Neural cell (in vitro differentiated cells): ENCODE measurements around the gene B3GALNT2. TPM values are rescaled to one million over a fixed set of nuclear protein-coding genes. Genes with fewer than 3 reads are reported as not detected.

Source experiments
- H2AFZ ChIP-seq: fragments of 200-600, 300-800 bp; sonication (generic), shearing (Covaris generic); 2 replicates; pipeline ENCODE4 v1.6.0; 2014; ENCODE audit warnings: low read depth, mild to moderate bottlenecking, antibody characterized with exemption, low read length, moderate library complexity
- H3F3A ChIP-seq: fragments of 200-600 bp; shearing (Covaris generic); 2 replicates; pipeline ENCODE4 v1.6.1; 2016; ENCODE audit warnings: mild to moderate bottlenecking, moderate library complexity, mixed read lengths, antibody characterized with exemption, low read length; ENCODE audit not compliant: insufficient read depth, poor library complexity, severe bottlenecking
- H3K27ac ChIP-seq: fragments of 200-600, 300-800 bp; sonication (generic), shearing (Covaris generic); 2 replicates; pipeline ENCODE4 v1.5.1; 2014; ENCODE audit warnings: mild to moderate bottlenecking, low read length, moderate library complexity
- H3K27me3 ChIP-seq: fragments of 300-800, 200-600 bp; sonication (generic), shearing (Covaris generic); 2 replicates; pipeline ENCODE4 v1.6.0; 2014; ENCODE audit warnings: mild to moderate bottlenecking, low read depth, low read length, moderate library complexity; ENCODE audit not compliant: insufficient read depth
- H3K36me3 ChIP-seq: fragments of 300-800, 200-600 bp; sonication (generic), shearing (Covaris generic); 2 replicates; pipeline ENCODE4 v1.5.1; 2014; ENCODE audit warnings: mild to moderate bottlenecking, antibody characterized with exemption, low read length, moderate library complexity; ENCODE audit not compliant: insufficient read depth
- H3K4me2 ChIP-seq: fragments of 300-800, 200-600 bp; sonication (generic), shearing (Covaris generic); 2 replicates; pipeline ENCODE4 v1.6.0; 2014; ENCODE audit warnings: mild to moderate bottlenecking, low read length
- H3K4me3 ChIP-seq: fragments of 300-800, 200-600 bp; sonication (generic), shearing (Covaris generic); 2 replicates; pipeline ENCODE4 v1.5.1; 2014; ENCODE audit warnings: mild to moderate bottlenecking, low read length, moderate library complexity
- H3K79me2 ChIP-seq: fragments of 200-600 bp; shearing (Covaris generic); replicated peaks from 2 replicates; pipeline ENCODE4 v1.6.0; 2014; ENCODE audit warnings: mild to moderate bottlenecking, low read length, moderate library complexity; ENCODE audit not compliant: insufficient read depth
- H3K9ac ChIP-seq: fragments of 300-800, 200-600 bp; sonication (generic), shearing (Covaris generic); 2 replicates; pipeline ENCODE4 v1.6.1; 2016; ENCODE audit warnings: mild to moderate bottlenecking, low read length, mixed read lengths
- H3K9me2 ChIP-seq: fragments of 200-600 bp; shearing (Covaris generic); 2 replicates; pipeline ENCODE4 v1.6.1; 2016; ENCODE audit warnings: mild to moderate bottlenecking, low read length, mixed read lengths; ENCODE audit not compliant: insufficient read depth
- H3K9me3 ChIP-seq: fragments of 200-600, 300-800 bp; sonication (generic), shearing (Covaris generic); 2 replicates; pipeline ENCODE4 v1.6.1; 2016; ENCODE audit warnings: mild to moderate bottlenecking, mixed run types, low read length, moderate library complexity, mixed read lengths
- H4K20me1 ChIP-seq: fragments of 200-600 bp; shearing (Covaris generic); 2 replicates; pipeline ENCODE4 v1.6.1; 2016; ENCODE audit warnings: mild to moderate bottlenecking, mixed run types; ENCODE audit not compliant: insufficient read depth
- EP300 ChIP-seq: fragments of 450-650 bp; conservative IDR thresholded peaks from 2 replicates; pipeline ENCODE4 v1.6.1; 2014; ENCODE audit warnings: antibody characterized with exemption, mild to moderate bottlenecking, moderate library complexity; ENCODE audit not compliant: poor library complexity, severe bottlenecking
- EZH2 ChIP-seq: fragments of 200-600, 300-800 bp; shearing (Covaris generic), sonication (generic); IDR thresholded peaks from 2 replicates; pipeline ENCODE4 v1.6.1; 2014; ENCODE audit warnings: antibody characterized with exemption, low read length, borderline replicate concordance, mild to moderate bottlenecking; ENCODE audit not compliant: insufficient read depth, poor library complexity, severe bottlenecking
- MXI1 ChIP-seq: fragments of 450-650 bp; conservative IDR thresholded peaks from 2 replicates; pipeline ENCODE4 v1.6.1; 2014; ENCODE audit warnings: antibody characterized with exemption, mild to moderate bottlenecking; ENCODE audit not compliant: poor library complexity, severe bottlenecking
- POLR2AphosphoS5 ChIP-seq: IDR thresholded peaks from 2 replicates; pipeline ENCODE4 v1.6.1; 2012
- RAD21 ChIP-seq: fragments of 450-650 bp; conservative IDR thresholded peaks from 2 replicates; pipeline ENCODE4 v1.6.1; 2014; ENCODE audit warnings: antibody characterized with exemption, mild to moderate bottlenecking, moderate library complexity
- SMC3 ChIP-seq: fragments of 450-650 bp; conservative IDR thresholded peaks from 2 replicates; pipeline ENCODE4 v1.6.1; 2014; ENCODE audit warnings: antibody characterized with exemption, mild to moderate bottlenecking, moderate library complexity; ENCODE audit not compliant: poor library complexity
- TAF1 ChIP-seq: IDR thresholded peaks from 2 replicates; pipeline ENCODE4 v1.6.1; 2012; ENCODE audit warnings: low read depth
- polyA plus RNA-seq: library from polyadenylated mRNA; depleted of rRNA; stranded (reverse); fragments of >200 nt; gene quantifications from 2 replicates; pipeline ENCODE4 v1.2.3, GENCODE V29; 2014
- small RNA-seq, 3 experiments: library from RNA; depleted of rRNA; stranded (forward); fragments of <200 nt; gene quantifications; one replicate each; pipeline ENCODE3, GENCODE V24; 2012
- TF ChIP-seq, protein P1 (sequence below): fragments of 450-650 bp; IDR thresholded peaks from 2 replicates; pipeline ENCODE4 v1.5.1; 2014; ENCODE audit warnings: antibody characterized with exemption, mild to moderate bottlenecking, moderate library complexity; ENCODE audit not compliant: poor library complexity, severe bottlenecking
- TF ChIP-seq, protein P2 (sequence below): IDR thresholded peaks from 2 replicates; pipeline ENCODE4 v1.6.1; 2012; ENCODE audit warnings: borderline replicate concordance

Gene B3GALNT2
- polyA plus RNA-seq, 1 donor from 2014 or later: 29.0 TPM

DNA sequence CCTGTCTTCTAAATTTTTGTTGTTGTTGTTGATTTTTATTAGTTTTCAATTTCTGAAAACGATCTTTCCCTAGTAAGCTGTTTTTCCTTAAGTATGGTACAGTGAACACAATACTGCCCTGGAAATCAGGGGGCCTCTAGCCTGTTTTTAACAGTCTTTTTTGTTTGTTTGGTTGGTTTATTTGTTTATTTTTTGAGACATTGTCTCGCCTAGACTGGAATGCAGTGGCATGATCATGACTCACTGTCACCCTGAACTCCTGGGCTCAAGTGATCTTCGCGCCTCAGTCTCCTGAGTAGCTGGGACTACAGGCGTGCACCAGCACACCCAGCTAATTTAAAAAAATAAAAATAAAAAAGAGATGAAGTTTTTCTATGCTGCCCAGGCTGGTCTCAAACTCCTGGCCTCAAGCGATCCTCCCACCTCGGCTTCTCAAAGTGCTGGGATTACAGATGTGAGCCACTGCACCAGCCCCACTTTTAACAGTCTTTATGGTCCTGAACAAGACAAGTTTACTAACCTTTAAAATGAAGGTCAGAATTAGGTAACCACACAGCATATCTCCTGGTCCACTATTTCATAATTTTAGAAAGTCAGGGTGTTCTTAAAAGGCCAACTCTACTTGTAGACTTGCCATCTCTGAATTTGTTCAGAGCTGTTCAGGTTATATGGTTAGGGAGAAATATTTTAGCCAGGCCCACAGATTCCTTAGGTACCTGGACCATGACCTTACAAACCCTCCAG is 101.6 kb downstream of the B3GALNT2 start (continued):
- TF ChIP-seq EZH2: no peak

DNA sequence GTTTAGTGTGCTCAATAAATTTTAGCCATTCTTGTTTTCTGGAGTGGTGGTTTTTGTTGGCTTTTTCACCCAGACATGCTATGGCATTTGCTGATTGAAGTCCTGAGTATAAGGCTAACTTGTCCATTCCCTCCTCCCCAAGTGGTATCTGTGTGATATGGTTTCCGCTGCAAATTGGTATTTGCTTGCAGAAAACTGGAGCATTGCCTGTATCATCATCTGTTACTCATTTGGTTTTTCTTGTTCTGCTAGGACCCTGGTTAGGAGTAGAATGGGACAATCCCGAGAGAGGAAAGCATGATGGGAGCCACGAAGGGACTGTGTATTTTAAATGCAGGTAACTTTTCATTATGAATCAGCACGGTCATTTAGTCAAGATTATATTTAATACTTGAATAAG is 103.0 kb downstream of the B3GALNT2 start:
- no peak for TF ChIP-seq POLR2AphosphoS5
- TF ChIP-seq RAD21: no peak
- no peak for TF ChIP-seq EP300
- no peak for TF ChIP-seq EZH2
- TF ChIP-seq, protein P1, sequence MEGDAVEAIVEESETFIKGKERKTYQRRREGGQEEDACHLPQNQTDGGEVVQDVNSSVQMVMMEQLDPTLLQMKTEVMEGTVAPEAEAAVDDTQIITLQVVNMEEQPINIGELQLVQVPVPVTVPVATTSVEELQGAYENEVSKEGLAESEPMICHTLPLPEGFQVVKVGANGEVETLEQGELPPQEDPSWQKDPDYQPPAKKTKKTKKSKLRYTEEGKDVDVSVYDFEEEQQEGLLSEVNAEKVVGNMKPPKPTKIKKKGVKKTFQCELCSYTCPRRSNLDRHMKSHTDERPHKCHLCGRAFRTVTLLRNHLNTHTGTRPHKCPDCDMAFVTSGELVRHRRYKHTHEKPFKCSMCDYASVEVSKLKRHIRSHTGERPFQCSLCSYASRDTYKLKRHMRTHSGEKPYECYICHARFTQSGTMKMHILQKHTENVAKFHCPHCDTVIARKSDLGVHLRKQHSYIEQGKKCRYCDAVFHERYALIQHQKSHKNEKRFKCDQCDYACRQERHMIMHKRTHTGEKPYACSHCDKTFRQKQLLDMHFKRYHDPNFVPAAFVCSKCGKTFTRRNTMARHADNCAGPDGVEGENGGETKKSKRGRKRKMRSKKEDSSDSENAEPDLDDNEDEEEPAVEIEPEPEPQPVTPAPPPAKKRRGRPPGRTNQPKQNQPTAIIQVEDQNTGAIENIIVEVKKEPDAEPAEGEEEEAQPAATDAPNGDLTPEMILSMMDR: no peak
- TF ChIP-seq SMC3: no peak
- TF ChIP-seq TAF1: no peak
- TF ChIP-seq, protein P2, sequence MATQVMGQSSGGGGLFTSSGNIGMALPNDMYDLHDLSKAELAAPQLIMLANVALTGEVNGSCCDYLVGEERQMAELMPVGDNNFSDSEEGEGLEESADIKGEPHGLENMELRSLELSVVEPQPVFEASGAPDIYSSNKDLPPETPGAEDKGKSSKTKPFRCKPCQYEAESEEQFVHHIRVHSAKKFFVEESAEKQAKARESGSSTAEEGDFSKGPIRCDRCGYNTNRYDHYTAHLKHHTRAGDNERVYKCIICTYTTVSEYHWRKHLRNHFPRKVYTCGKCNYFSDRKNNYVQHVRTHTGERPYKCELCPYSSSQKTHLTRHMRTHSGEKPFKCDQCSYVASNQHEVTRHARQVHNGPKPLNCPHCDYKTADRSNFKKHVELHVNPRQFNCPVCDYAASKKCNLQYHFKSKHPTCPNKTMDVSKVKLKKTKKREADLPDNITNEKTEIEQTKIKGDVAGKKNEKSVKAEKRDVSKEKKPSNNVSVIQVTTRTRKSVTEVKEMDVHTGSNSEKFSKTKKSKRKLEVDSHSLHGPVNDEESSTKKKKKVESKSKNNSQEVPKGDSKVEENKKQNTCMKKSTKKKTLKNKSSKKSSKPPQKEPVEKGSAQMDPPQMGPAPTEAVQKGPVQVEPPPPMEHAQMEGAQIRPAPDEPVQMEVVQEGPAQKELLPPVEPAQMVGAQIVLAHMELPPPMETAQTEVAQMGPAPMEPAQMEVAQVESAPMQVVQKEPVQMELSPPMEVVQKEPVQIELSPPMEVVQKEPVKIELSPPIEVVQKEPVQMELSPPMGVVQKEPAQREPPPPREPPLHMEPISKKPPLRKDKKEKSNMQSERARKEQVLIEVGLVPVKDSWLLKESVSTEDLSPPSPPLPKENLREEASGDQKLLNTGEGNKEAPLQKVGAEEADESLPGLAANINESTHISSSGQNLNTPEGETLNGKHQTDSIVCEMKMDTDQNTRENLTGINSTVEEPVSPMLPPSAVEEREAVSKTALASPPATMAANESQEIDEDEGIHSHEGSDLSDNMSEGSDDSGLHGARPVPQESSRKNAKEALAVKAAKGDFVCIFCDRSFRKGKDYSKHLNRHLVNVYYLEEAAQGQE: no peak
- TF ChIP-seq MXI1: no peak

More for the DNA sequence above, 103.0 kb downstream of the B3GALNT2 start:
- Histone ChIP-seq H3K9me3 (no peaks in the 10 kb centered on the region), H2AFZ (no peak overlapping the region), H3K9me2 (no peaks in the 10 kb centered on the region), H3K4me3 (no peak overlapping the region), H3K27me3 (no peaks in the 10 kb centered on the region), H3K27ac (no peak overlapping the region), H3K36me3 (no peaks in the 10 kb centered on the region), H4K20me1 (no peaks in the 10 kb centered on the region), H3F3A (no peaks in the 10 kb centered on the region), H3K4me2 (no peak overlapping the region), H3K79me2 (no peaks in the 10 kb centered on the region), H3K9ac (no peak overlapping the region)

Small RNAs within 50 kb of the gene (small RNA-seq; reads per million reads assigned to genes)
- 0 reads per million in 3 experiments for gene MTCO3P46
- gene MTND4LP21: 0 reads per million in 3 experiments
- gene RPS21P1: 0 reads per million in 3 experiments

Other genes starting within 250 kb of the B3GALNT2 start
- 43.7 and 49.3 TPM in 2 replicates for gene ARID4B, start 176.3 kb downstream of the B3GALNT2 start, polyA plus RNA-seq
- 45.7 and 71.9 TPM in 2 replicates for gene GGPS1, start 175.9 kb downstream of the B3GALNT2 start, polyA plus RNA-seq
- 59.0 and 72.9 TPM in 2 replicates for gene TBCE, start 137.0 kb downstream of the B3GALNT2 start, polyA plus RNA-seq
- 57.6 and 63.2 TPM in 2 replicates for gene GNG4, start 145.3 kb upstream of the B3GALNT2 start, polyA plus RNA-seq